ENCODE measurements around the gene RTL10. TPM values are rescaled to one million over a fixed set of nuclear protein-coding genes. Genes with fewer than 3 reads are reported as not detected.
A peak's percentile ranks its signal among the peaks of the same experiment; 100 is the strongest.

RTL10 gene
- total and polyA plus RNA-seq, 2 of the 13 experiments (the other 11 are each of a cell fraction or from before 2014, with no cell fraction given): 14.1 to 15.8 TPM

DNA sequence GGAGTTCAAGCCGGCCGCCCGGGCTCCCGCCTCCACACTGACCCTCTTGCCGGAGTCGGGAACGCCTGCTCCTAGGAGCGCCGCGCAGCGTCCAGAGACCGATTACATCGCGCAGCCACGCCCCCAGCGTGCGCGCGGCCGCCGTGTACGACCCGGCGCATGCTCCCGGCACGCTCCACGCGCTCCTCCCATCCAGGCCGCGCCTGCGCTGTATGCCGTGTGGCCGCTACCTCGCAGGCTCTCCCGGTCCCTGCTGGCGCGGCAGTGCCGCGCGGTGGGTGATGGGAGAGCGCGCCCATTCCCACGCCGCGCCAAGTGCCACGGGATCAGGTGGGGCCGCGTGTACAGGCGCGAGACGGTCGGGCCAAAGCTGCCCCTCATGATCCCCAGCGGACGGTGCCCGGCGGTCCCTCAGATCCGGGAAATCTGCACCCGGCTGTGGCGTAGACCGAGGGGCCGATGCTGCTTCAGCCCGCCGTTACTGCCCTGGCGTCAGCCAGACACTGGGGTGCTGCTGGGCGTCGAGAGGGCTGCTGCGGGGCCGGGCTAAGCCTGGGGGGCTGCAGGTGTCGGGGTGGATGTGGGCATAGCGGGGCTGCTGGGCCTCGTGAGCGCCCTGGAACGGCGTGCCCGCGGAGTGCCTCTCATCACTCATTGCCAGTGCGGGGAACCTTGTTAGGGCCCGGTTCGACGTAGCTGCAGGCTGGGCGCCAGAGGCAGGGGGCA is at the start of gene RTL10, which contains the start of gene GNB1L (continued):
- TF ChIP-seq, protein P1, sequence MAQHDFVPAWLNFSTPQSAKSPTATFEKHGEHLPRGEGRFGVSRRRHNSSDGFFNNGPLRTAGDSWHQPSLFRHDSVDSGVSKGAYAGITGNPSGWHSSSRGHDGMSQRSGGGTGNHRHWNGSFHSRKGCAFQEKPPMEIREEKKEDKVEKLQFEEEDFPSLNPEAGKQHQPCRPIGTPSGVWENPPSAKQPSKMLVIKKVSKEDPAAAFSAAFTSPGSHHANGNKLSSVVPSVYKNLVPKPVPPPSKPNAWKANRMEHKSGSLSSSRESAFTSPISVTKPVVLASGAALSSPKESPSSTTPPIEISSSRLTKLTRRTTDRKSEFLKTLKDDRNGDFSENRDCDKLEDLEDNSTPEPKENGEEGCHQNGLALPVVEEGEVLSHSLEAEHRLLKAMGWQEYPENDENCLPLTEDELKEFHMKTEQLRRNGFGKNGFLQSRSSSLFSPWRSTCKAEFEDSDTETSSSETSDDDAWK (CRISPR knock-in tag; IDR thresholded peaks at IDR 0.05): no peak
- TF ChIP-seq ZNF547 (CRISPR knock-in tag; IDR thresholded peaks at IDR 0.05) (peak; percentile 83), JARID2 (CRISPR knock-in tag; IDR thresholded peaks at IDR 0.05; ENCODE audit: insufficient replicate concordance) (no peak), ZNF619 (CRISPR knock-in tag; IDR thresholded peaks at IDR 0.05) (peak; percentile 76; the same call in 1 of the 2 replicates), ZNF501 (CRISPR knock-in tag; IDR thresholded peaks at IDR 0.05) (peak; percentile 90), JUN (CRISPR knock-in tag; IDR thresholded peaks at IDR 0.05) (no peak), ZNF747 (CRISPR knock-in tag; IDR thresholded peaks at IDR 0.05; ENCODE audit: borderline replicate concordance) (peak; percentile 17; the same call in 1 of the 2 replicates), BRD4 (CRISPR knock-in tag; IDR thresholded peaks at IDR 0.05) (peak; percentile 98), TCF12 (IDR thresholded peaks at IDR 0.05) (no peak), TCF12 (CRISPR knock-in tag; IDR thresholded peaks at IDR 0.05) (peak; percentile 54; the same call in 1 of the 2 replicates), GLI4 (CRISPR knock-in tag; IDR thresholded peaks at IDR 0.05; ENCODE audit: borderline replicate concordance) (no peak; the same call in 1 of the 2 replicates), NR2F6 (IDR thresholded peaks at IDR 0.05) (no peak), NR2F6 (CRISPR knock-in tag; IDR thresholded peaks at IDR 0.05) (peak; percentile 43; the same call in 1 of the 2 replicates), SKI (IDR thresholded peaks at IDR 0.05; ENCODE audit: partially characterized antibody) (no peak), THAP7 (CRISPR knock-in tag; IDR thresholded peaks at IDR 0.05) (peak; percentile 88), DRAP1 (CRISPR knock-in tag; IDR thresholded peaks at IDR 0.05) (peak; percentile 94), ZNF597 (CRISPR knock-in tag; IDR thresholded peaks at IDR 0.05) (no peak), HOXA7 (CRISPR knock-in tag; IDR thresholded peaks at IDR 0.05) (peak; percentile 85)
- TF ChIP-seq, protein P2, sequence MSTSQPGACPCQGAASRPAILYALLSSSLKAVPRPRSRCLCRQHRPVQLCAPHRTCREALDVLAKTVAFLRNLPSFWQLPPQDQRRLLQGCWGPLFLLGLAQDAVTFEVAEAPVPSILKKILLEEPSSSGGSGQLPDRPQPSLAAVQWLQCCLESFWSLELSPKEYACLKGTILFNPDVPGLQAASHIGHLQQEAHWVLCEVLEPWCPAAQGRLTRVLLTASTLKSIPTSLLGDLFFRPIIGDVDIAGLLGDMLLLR (CRISPR knock-in tag; IDR thresholded peaks at IDR 0.05): peak; percentile 79; the same call in 1 of the 2 replicates
- TF ChIP-seq, protein P3, sequence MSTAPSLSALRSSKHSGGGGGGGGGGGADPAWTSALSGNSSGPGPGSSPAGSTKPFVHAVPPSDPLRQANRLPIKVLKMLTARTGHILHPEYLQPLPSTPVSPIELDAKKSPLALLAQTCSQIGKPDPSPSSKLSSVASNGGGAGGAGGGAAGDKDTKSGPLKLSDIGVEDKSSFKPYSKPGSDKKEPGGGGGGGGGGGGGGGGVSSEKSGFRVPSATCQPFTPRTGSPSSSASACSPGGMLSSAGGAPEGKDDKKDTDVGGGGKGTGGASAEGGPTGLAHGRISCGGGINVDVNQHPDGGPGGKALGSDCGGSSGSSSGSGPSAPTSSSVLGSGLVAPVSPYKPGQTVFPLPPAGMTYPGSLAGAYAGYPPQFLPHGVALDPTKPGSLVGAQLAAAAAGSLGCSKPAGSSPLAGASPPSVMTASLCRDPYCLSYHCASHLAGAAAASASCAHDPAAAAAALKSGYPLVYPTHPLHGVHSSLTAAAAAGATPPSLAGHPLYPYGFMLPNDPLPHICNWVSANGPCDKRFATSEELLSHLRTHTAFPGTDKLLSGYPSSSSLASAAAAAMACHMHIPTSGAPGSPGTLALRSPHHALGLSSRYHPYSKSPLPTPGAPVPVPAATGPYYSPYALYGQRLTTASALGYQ (CRISPR knock-in tag; IDR thresholded peaks at IDR 0.05): no peak; the same call in 1 of the 2 replicates
- TF ChIP-seq, protein P4, sequence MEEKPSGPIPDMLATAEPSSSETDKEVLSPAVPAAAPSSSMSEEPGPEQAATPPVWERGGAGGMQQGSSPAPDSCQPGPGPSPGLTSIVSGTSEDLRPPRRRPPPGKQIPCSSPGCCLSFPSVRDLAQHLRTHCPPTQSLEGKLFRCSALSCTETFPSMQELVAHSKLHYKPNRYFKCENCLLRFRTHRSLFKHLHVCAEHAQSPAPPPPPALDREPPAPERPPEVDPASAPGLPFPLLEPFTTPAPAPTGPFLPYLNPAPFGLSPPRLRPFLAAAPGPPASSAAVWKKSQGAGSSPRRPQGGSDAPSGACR (CRISPR knock-in tag; IDR thresholded peaks at IDR 0.05): peak; percentile 68; the same call in 1 of the 2 replicates

Data from HepG2 (cell line).